Lung microvascular endothelial cell (primary cell): ENCODE data around the gene PPP2R5C. TPM values are rescaled to one million over a fixed set of nuclear protein-coding genes. Genes with fewer than 3 reads are reported as not detected.

ENCODE experiments used
- DNase-seq, 2 donors: peaks; one replicate each; pipeline versions ENCODE4 v3.0.0 to v3.0.0-alpha.2; 2010; ENCODE audit warnings: low read depth in 2 of 2
- total RNA-seq: library from RNA; depleted of rRNA; stranded (reverse); fragments of >200 nt; gene quantifications from 2 replicates; pipeline ENCODE4 v1.2.1, GENCODE V29; 2014

Gene PPP2R5C
- total RNA-seq, 1 donor from 2014 or later, result 65.9 TPM

GRCh38 chr14:101754893-101755292 is 6.6 kb upstream of the PPP2R5C start:
- DNase-seq, result no peak

- DNase-seq, result no peak
Observed at GRCh38 chr14:101755591-101756324, 5.8 kb upstream of the PPP2R5C start.

GRCh38 chr14:101757064-101757838 is 4.3 kb upstream of the PPP2R5C start:
- DNase-seq, result no peak

GRCh38 chr14:101757839-101758211 is 3.7 kb upstream of the PPP2R5C start:
- no peak for DNase-seq

- no peak for DNase-seq
Observed at GRCh38 chr14:101758913-101759593, 2.5 kb upstream of the PPP2R5C start.

GRCh38 chr14:101760138-101761011 is 1.1 kb upstream of the PPP2R5C start:
- DNase-seq, result peak; percentile 99 to 100

- peak; percentile 16 to 25 for DNase-seq
Observed at GRCh38 chr14:101761881-101762529, 496 bp downstream of the PPP2R5C start.

GRCh38 chr14:101762530-101763101 is 1.1 kb downstream of the PPP2R5C start:
- no peak for DNase-seq

- DNase-seq, result no peak
Observed at GRCh38 chr14:101763941-101764709, 2.6 kb downstream of the PPP2R5C start.

- no peak for DNase-seq
Observed at GRCh38 chr14:101767618-101768362, 6.3 kb downstream of the PPP2R5C start.

GRCh38 chr14:101770183-101770582 is 8.7 kb downstream of the PPP2R5C start:
- no peak for DNase-seq

GRCh38 chr14:101772770-101773169 is 11.3 kb downstream of the PPP2R5C start:
- no peak for DNase-seq

GRCh38 chr14:101773378-101773777 is 11.9 kb downstream of the PPP2R5C start:
- DNase-seq, result no peak

GRCh38 chr14:101774006-101774795 is 12.7 kb downstream of the PPP2R5C start:
- no peak for DNase-seq

GRCh38 chr14:101774814-101775213 is 13.3 kb downstream of the PPP2R5C start:
- DNase-seq, result no peak

GRCh38 chr14:101775826-101776225 is 14.3 kb downstream of the PPP2R5C start:
- DNase-seq, result no peak

GRCh38 chr14:101776344-101776743 is 14.8 kb downstream of the PPP2R5C start:
- no peak for DNase-seq

GRCh38 chr14:101780390-101780789 is 18.9 kb downstream of the PPP2R5C start:
- DNase-seq, result no peak
